Inferior parietal cortex (tissue), 1 donor: ENCODE results near the gene TMEM169.
A peak's percentile ranks its signal among the peaks of the same experiment; 100 is the strongest.
"Not testable (repeated sequence)": the region's sequence is repeated elsewhere in the genome, so short reads cannot be mapped to it uniquely, and the experiment has no call there.

Experiments
- DNase-seq: peaks from one replicate; pipeline ENCODE4 v3.0.0-alpha.2; 2016; ENCODE audit errors: extremely low spot score

TMEM169 gene

GRCh38 chr2:216071111-216071851, 10.4 kb upstream of the TMEM169 start:
- DNase-seq = no peak

DNA sequence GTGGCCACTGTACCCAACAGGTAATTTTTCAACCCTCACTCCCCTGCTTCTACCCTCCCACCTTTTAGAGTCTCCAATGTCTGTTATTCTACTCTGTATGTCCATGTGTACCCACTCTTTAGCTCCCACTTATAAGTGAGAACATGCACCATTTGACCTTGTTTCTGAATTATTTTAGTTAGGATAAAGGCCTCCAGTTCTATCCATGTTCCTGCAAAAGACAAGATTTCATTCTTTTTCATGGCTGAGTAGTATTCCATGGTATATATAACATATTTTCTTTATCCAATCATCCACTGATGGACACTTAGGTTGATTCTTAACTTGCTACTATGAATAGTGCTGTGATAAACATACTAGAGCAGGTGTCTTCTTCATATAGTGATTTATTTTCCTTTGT, 9.2 kb upstream of the TMEM169 start:
- no peak for DNase-seq

- DNase-seq = no peak
These were observed 7.9 kb upstream of the TMEM169 start for GRCh38 chr2:216073773-216074172.

DNA sequence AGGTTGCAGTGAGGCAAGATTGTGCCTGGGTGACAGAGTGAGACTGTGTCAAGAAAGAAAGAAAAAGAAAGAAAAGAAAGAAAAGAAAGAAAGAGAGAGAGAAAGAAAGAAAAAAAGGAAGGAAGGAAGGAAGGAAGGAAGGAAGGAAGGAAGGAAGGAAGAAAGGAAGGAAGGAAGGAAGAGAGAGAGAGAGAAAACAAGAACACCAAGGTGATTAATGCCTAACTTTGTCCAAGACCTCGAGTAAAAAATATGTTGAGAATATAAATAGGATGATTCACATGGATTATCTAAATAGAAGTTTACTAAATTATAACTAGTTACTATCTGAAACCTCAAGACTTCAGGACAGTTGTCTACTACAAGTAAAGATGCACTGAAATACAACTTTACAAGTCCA, 7.3 kb upstream of the TMEM169 start:
- DNase-seq = no peak

GRCh38 chr2:216074794-216075193, 6.9 kb upstream of the TMEM169 start:
- no peak for DNase-seq

- DNase-seq = no peak
These were observed 5.9 kb upstream of the TMEM169 start for GRCh38 chr2:216075510-216076485.

DNA sequence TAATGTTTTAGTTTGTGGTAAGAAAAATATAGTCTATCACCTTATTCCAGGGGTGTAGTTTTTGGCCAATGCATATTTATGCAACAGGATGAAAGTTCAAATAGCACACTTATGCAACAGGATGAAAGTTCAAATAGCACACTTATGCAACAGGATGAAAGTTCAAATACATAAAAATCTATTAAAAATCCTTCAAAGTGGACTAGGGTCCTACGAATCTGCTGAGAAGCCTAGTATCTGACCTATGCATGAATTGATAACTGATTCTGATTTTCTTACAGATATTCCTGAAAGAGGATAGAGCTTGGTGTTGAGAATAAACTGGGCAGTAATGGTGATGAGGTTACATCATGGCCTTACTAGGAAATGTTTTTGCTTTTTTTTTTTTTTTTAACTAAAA, 2.9 kb upstream of the TMEM169 start:
- DNase-seq = no peak

- DNase-seq = not testable (repeated sequence)
These were observed 1.7 kb upstream of the TMEM169 start for GRCh38 chr2:216080048-216080447.

- DNase-seq = no peak
These were observed 707 bp upstream of the TMEM169 start for GRCh38 chr2:216081012-216081411.

- DNase-seq = no peak
These were observed 495 bp downstream of the TMEM169 start for GRCh38 chr2:216082117-216082711.

DNA sequence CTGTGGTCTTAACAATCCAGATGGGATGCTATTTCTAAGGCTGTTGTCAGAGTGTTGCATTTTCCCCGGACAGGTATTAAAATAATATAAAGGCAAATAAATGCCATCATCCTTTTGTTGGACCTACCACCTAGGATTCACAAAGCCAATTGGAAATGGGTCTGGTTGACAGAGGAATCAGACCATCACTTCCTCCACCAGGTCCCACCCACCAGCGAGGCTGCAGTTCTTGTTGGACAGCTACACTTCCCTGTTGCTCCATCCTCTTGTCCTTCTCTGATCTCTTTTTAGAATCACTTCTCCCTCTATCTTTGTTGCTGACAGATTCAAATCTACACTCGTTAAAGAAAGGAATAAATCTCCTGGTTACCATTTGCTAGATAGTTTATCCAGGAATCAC, 1.1 kb downstream of the TMEM169 start:
- DNase-seq = peak; percentile 51

DNA sequence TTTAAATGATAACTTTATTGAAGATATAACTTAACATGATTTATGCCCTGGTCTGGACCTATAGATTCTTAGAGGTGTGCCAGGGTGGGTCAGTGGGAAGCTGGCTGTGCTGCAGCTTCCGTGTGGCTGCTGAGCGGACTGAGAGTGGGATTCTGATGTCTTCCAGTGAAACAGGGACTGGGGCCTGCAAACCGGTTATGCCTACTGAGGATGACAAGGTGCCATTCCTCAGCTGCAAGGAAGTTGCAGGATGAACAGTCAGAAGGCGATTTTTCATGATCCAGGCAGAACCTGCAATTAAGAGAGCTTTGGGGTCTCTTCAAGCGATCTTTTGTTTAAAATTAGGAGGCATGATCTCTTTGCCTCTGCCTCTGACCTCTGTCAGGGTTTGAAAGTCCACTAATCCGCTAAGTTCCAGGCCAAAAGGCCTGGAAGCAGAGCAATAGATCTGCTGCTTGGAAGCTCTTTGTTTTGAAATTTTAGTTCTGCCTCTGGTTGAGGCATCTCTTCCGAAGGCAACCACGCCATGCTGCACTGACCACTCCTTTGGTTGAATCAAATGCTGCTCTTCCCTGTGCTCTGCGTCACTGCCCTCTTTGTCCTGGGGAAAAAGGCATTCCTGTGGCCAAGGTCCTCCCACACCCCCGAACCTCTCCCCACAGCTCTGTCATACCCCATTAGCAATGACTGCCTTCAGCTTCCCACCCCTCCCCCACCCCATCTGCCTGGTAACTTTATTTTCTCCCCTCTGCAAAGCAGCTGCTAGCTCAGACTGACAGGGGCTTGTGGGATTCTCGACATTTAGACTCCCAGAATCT, 2.0 kb downstream of the TMEM169 start:
- DNase-seq = no peak

DNA sequence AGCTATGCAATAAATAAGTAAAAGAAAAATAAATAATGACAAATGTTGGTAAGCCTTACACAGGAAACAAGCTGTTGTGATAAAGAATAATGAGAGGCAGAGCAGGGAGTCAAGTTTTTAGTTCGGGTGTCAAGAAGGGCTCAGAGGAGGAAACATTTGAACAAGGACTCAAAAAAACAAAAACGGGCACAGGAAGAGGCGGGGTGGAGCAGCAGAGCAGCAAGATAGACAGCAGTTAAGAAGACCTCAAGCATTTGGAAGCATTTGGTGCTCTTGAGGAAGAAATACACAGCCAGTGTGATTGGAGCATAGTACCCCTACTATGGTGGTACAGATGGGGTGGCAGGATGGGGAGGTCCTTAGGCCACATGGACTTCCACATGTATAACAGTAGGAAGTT, 2.8 kb downstream of the TMEM169 start:
- no peak for DNase-seq

- no peak for DNase-seq
These were observed 4.6 kb downstream of the TMEM169 start for GRCh38 chr2:216086207-216086893.

GRCh38 chr2:216090369-216090786, 8.7 kb downstream of the TMEM169 start:
- no peak for DNase-seq

DNA sequence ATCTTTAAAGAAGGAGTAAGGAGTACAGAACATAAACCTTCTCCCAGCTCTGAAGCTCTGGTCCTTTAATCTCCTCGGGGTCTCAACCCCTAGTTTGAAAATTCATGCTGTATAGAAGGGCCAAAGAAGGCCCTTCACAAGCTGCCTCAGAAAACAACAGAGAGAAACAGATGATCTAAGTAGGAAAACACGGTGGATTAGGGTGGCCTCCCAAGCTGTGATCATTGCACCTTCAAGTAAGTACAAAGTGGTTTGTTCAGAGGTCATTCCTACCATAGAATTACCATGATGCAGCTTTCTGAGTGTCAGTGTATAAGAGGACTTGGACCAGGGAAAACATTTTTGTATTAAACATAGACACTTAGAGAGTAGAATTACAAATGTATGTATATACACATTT, 10.9 kb downstream of the TMEM169 start:
- DNase-seq = no peak

DNA sequence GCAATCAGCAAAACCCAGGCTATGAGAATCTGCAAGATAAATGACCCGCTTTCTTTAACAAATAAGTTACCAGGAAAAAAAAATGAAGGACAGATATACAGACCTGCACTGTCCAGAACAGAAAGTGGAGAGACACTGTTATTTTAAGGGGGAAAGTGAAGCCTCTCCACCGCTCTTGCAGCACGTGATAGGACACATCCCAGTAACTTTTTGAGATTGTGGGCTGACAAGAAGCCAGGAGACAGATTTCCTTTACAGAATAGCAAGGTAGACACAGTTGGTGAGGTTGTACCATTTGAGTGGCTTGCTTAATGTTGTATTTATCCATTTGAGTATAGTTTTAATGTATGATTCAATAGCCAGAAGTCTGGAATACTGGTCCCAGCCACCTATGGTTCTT, 13.0 kb downstream of the TMEM169 start:
- no peak for DNase-seq

DNA sequence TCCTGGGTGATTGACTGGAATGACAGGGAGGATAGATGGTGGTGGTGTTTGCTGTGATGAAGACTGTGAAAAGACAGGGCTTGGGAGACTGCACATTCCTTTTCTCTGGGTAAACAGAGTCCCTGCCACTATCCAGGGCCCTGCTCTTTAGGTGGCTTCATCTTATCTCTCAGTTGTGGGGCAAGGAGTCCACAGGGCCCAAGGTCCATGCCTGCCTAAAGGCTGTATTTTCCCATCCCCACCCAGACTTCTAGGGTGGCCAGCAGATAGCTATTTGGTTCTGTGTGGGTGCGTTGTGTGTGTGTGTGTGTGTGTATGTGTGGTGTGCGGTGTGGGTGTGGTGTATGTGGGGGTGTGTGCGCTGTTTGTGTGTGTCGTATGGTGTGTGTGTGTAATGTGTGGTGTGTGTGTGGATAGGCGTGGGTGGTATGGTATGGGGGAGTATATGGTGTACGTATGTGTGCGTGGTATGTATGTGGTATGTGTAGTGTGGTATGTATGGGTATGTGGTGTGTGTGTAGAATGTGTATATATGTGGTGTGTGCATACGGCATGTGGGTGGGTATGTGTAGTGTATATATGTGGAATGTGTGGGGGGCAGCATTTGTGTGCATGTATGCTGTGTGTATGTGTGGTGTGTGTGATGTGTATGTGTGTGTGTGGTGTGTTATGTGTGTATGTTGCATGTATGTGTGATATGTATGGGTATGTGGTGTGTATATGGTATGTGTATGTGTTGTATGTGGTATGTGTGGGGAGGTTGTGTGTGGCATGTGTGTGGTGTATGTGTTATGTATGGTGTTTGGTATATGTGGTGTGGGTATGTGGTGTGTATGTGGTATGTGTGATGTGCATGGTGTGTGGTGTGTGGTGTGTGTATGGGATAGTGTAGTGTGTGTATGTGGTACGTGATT, 17.0 kb downstream of the TMEM169 start:
- no peak for DNase-seq

- DNase-seq = no peak
These were observed 19.4 kb downstream of the TMEM169 start for GRCh38 chr2:216101109-216101508.

DNA sequence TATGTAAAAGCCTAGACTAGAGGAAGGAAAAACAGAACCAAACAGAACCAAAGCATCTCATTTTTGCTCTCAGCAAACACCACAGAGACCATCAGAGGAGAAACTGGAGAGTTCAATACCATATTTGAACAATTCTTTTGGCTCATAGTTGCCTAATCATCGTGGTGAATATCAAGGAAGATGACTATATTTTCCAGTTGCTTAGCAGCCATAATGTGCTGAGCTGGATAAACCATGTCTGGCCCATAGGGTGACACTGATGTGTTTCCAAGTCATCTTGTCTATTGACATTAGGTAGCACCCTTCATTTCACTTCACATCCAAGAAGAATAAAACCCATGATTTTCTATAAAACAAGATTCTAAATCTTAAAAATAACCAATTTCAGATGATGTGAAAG, 21.5 kb downstream of the TMEM169 start:
- DNase-seq = no peak
